Trophoblast cell (in vitro differentiated cells and primary cell): ENCODE data around the gene RAB8A.

Source experiments
- DNase-seq, 2 donors: peaks; one replicate each; pipeline ENCODE4 v3.0.0-alpha.2; 2016
- H2AFZ ChIP-seq: 2 replicates; pipeline ENCODE4 v1.6.1; 2013; ENCODE audit warnings: low read length, moderate library complexity, mild to moderate bottlenecking; ENCODE audit not compliant: insufficient read depth, poor library complexity
- H2AK5ac ChIP-seq: 2 replicates; pipeline ENCODE4 v1.6.1; 2013; ENCODE audit warnings: mild to moderate bottlenecking, low read length
- H2BK120ac ChIP-seq: 2 replicates; pipeline ENCODE4 v1.6.1; 2013; ENCODE audit warnings: low read length, mild to moderate bottlenecking, moderate library complexity; ENCODE audit not compliant: insufficient read depth, poor library complexity
- H2BK12ac ChIP-seq: 2 replicates; pipeline ENCODE4 v1.6.1; 2013; ENCODE audit warnings: mild to moderate bottlenecking, low read length, moderate library complexity
- H2BK5ac ChIP-seq: 2 replicates; pipeline ENCODE4 v1.6.1; 2013; ENCODE audit warnings: low read length, low read depth, moderate library complexity, mild to moderate bottlenecking; ENCODE audit not compliant: poor library complexity
- H3K14ac ChIP-seq: 2 replicates; pipeline ENCODE4 v1.6.1; 2013; ENCODE audit warnings: mild to moderate bottlenecking, low read length
- H3K18ac ChIP-seq: 2 replicates; pipeline ENCODE4 v1.6.1; 2013; ENCODE audit warnings: mild to moderate bottlenecking, low read length
- H3K23ac ChIP-seq: 2 replicates; pipeline ENCODE4 v1.6.1; 2013; ENCODE audit warnings: low read length
- H3K27ac ChIP-seq: 2 replicates; pipeline ENCODE4 v1.5.1; 2013; ENCODE audit warnings: low read depth, mild to moderate bottlenecking, inconsistent platforms, low read length, moderate library complexity
- H3K27me3 ChIP-seq: 2 replicates; pipeline ENCODE4 v1.6.1; 2013; ENCODE audit warnings: inconsistent platforms, mild to moderate bottlenecking, low read length, moderate library complexity; ENCODE audit not compliant: insufficient read depth
- H3K36me3 ChIP-seq, 2 experiments: 1 replicate in 1 of 2; 2 replicates in 1 of 2; pipeline ENCODE4 v1.6.1; 2013; ENCODE audit warnings: low read length in 2 of 2, mild to moderate bottlenecking in 2 of 2, moderate library complexity in 1 of 2; ENCODE audit not compliant: insufficient read depth in 2 of 2, control insufficient read depth in 1 of 2
- H3K4ac ChIP-seq: 2 replicates; pipeline ENCODE4 v1.6.1; 2013; ENCODE audit warnings: low read depth, mild to moderate bottlenecking, low read length, moderate library complexity
- H3K4me1 ChIP-seq, 2 experiments: 1 replicate in 1 of 2; 2 replicates in 1 of 2; pipeline ENCODE4 v1.6.1; 2013; ENCODE audit warnings: low read length in 2 of 2, mild to moderate bottlenecking in 2 of 2, moderate library complexity in 1 of 2; ENCODE audit not compliant: insufficient read depth in 2 of 2, control insufficient read depth in 1 of 2
- H3K4me2 ChIP-seq: 2 replicates; pipeline ENCODE4 v1.6.1; 2013; ENCODE audit warnings: inconsistent platforms, mild to moderate bottlenecking, low read length, moderate library complexity
- H3K4me3 ChIP-seq: 2 replicates; pipeline ENCODE4 v1.5.1; 2013; ENCODE audit warnings: mild to moderate bottlenecking, low read depth, low read length, inconsistent platforms
- H3K79me1 ChIP-seq: one replicate; pipeline ENCODE4 v1.6.1; 2013; ENCODE audit warnings: low read length
- H3K79me2 ChIP-seq: 2 replicates; pipeline ENCODE4 v1.6.1; 2013; ENCODE audit warnings: low read length, mild to moderate bottlenecking; ENCODE audit not compliant: control insufficient read depth, insufficient read depth, poor library complexity
- H3K9ac ChIP-seq: 2 replicates; pipeline ENCODE4 v1.6.1; 2013; ENCODE audit warnings: mild to moderate bottlenecking, low read length
- H3K9me3 ChIP-seq: 2 replicates; pipeline ENCODE4 v1.6.1; 2013; ENCODE audit warnings: low read depth, mild to moderate bottlenecking, control low read depth, inconsistent platforms, low read length; ENCODE audit not compliant: insufficient read depth
- H4K12ac ChIP-seq: 2 replicates; pipeline ENCODE4 v1.6.1; 2013; ENCODE audit warnings: low read depth, mild to moderate bottlenecking, low read length, moderate library complexity
- H4K8ac ChIP-seq: 2 replicates; pipeline ENCODE4 v1.6.1; 2013; ENCODE audit warnings: low read depth, mild to moderate bottlenecking, low read length, moderate library complexity
- H4K91ac ChIP-seq: one replicate; pipeline ENCODE4 v1.6.1; 2013; ENCODE audit warnings: low read depth, mild to moderate bottlenecking, low read length, moderate library complexity
- WGBS: extraction: QIAGEN DNeasy Blood & Tissue Kit; methylation state at CpG from one replicate; pipeline ENCODE4 v1.1.7; 2013; ENCODE audit warnings: missing lambda C conversion rate; ENCODE audit not compliant: insufficient read length, insufficient coverage; ENCODE audit errors: extremely low coverage; 5-methylcytosine and 5-hydroxymethylcytosine counted together

RAB8A gene

DNA sequence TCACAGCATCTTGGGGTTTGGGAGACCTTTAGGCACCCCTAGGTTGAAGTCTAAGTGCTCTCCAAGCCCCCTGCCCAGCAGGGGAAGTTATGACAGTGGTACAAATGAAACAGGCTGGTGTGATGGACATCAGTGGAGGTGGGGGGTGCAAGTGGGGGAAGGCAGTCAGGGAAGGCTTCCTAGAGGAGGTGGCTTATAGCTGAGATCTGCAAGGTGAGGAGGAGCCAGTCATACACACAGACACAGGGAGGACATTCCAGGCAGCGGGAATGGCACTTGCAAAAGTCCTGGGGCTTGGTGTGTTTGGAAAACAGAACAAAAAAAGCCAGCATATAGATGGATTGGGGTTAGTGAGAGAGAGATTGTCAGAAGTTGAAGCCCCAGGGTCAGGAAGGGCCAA is 43.4 kb downstream of the RAB8A start:
- Histone ChIP-seq H3K79me2 (no peaks in the 10 kb centered on the region), H3K4me3 (no peak overlapping the region), H2BK5ac (no peak overlapping the region), H3K4ac (no peak overlapping the region), H3K27ac (no peak overlapping the region), H3K14ac (no peak overlapping the region), H2AFZ (no peak overlapping the region), H3K27me3 (no peaks in the 10 kb centered on the region), H3K4me1 (no peaks in the 10 kb centered on the region), H3K4me2 (no peak overlapping the region), H4K12ac (no peak overlapping the region), H2BK120ac (no peak overlapping the region), H4K8ac (no peak overlapping the region), H3K23ac (no peak overlapping the region), H3K9ac (no peak overlapping the region), H3K9me3 (peaks cover 2% of the 10 kb centered on the region), H3K36me3 (no peaks in the 10 kb centered on the region), H4K91ac (no peak overlapping the region), H2AK5ac (no peak overlapping the region), H3K79me1 (no peaks in the 10 kb centered on the region), H3K18ac (no peak overlapping the region), H2BK12ac (no peak overlapping the region)
- no peak for DNase-seq
- WGBS: no CpG with 5 or more reads among the region's 1 CpG

DNA sequence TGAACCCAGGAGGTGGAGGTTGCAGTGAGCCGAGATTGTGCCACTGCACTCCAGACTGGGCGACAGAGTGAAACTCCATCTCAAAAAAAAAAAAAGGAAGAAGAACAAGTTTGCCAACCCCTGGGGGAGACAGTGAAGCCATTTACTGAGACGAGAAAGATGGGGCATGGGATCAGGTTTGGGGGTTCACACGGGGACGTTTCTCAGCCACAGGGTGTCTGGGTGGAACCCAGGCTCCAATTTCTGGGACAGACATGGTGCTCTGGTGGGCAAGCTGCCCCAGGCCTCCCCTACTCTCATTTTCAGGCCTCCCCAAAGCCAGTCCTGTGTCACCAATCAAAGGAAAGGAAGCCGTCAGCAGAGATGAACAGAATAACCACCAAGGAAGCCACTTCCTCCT is 45.2 kb downstream of the RAB8A start:
- Histone ChIP-seq H3K9ac (no peak overlapping the region), H3K27me3 (no peaks in the 10 kb centered on the region), H2AK5ac (no peak overlapping the region), H3K27ac (no peak overlapping the region), H3K18ac (no peak overlapping the region), H3K14ac (no peak overlapping the region), H4K12ac (no peak overlapping the region), H3K4me2 (no peak overlapping the region), H3K79me1 (no peaks in the 10 kb centered on the region), H2BK5ac (no peak overlapping the region), H3K9me3 (peaks cover 2% of the 10 kb centered on the region), H2BK120ac (no peak overlapping the region), H3K4ac (no peak overlapping the region), H3K36me3 (no peaks in the 10 kb centered on the region), H2BK12ac (no peak overlapping the region), H4K91ac (no peak overlapping the region), H3K79me2 (no peaks in the 10 kb centered on the region), H4K8ac (no peak overlapping the region), H3K4me1 (no peaks in the 10 kb centered on the region), H3K23ac (no peak overlapping the region), H3K4me3 (no peak overlapping the region), H2AFZ (no peak overlapping the region)
- no peak for DNase-seq
- WGBS: no CpG with 5 or more reads among the region's 6 CpGs

DNA sequence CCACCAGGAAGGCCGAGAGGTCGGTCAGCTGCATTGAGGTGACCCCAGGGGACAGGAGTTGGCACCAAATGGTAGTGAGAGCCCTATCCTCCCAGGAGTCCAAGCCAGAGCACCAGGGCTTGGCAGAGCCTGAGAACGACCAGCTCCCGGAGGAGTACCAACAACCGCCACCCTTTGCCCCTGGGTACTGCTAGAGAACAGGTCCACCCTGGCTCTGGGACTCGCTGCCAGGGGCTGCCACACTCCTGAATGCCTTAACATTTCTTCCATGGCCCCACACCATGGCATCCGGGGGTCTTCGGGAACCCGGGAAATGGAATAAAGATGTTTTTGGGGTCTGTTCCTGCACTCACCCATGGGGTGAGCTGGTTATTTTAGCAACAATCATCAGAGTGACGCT is 45.9 kb downstream of the RAB8A start:
- no peak overlapping the region for H2BK5ac ChIP-seq
- H3K23ac ChIP-seq: no peak overlapping the region
- no peak overlapping the region for H2BK120ac ChIP-seq
- H3K79me1 ChIP-seq: no peaks in the 10 kb centered on the region
- H3K4me2 ChIP-seq: no peak overlapping the region
- H3K36me3 ChIP-seq: no peaks in the 10 kb centered on the region
- no peak overlapping the region for H3K18ac ChIP-seq
- no peak overlapping the region for H3K14ac ChIP-seq
- no peak overlapping the region for H3K27ac ChIP-seq
- no peak overlapping the region for H2BK12ac ChIP-seq
- H3K9me3 ChIP-seq: peaks cover 2% of the 10 kb centered on the region
- no CpG with 5 or more reads among the region's 10 CpGs for WGBS
- no peak overlapping the region for H2AFZ ChIP-seq
- no peak overlapping the region for H3K9ac ChIP-seq
- no peak overlapping the region for H4K12ac ChIP-seq
- H3K27me3 ChIP-seq: no peaks in the 10 kb centered on the region
- no peak overlapping the region for H4K91ac ChIP-seq
- H4K8ac ChIP-seq: no peak overlapping the region
- no peak overlapping the region for H3K4me3 ChIP-seq
- H3K4me1 ChIP-seq: no peaks in the 10 kb centered on the region
- no peak overlapping the region for H3K4ac ChIP-seq
- H2AK5ac ChIP-seq: no peak overlapping the region
- no peak for DNase-seq
- H3K79me2 ChIP-seq: no peaks in the 10 kb centered on the region

DNA sequence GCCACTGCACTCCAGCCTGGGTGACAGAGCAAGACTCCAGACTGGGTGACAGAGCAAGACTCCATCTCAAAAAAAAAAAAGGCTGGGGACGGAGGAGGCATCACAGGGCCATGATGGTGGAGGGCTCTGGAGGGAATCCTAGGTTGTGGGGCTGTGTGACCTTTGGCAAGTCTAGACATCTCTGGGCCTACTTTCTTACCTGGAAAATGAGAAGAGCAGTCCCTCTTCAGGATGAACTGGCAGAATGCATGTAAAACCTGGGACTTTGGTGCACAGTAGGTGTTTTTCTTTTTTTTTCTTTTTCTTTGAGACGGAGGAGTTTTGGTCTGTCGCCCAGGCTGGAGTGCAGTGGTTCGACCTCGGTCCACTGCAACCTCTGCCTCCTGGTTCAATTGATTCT is 48.0 kb downstream of the RAB8A start:
- no peak overlapping the region for H3K27ac ChIP-seq
- H3K4me2 ChIP-seq: no peak overlapping the region
- H2BK5ac ChIP-seq: no peak overlapping the region
- no peak overlapping the region for H2BK12ac ChIP-seq
- H3K4me3 ChIP-seq: no peak overlapping the region
- H3K79me1 ChIP-seq: no peaks in the 10 kb centered on the region
- no peak for DNase-seq
- no CpG with 5 or more reads among the region's 5 CpGs for WGBS
- H3K36me3 ChIP-seq: no peaks in the 10 kb centered on the region
- no peak overlapping the region for H2BK120ac ChIP-seq
- no peaks in the 10 kb centered on the region for H3K79me2 ChIP-seq
- H3K9ac ChIP-seq: no peak overlapping the region
- H4K91ac ChIP-seq: no peak overlapping the region
- no peak overlapping the region for H4K12ac ChIP-seq
- H3K18ac ChIP-seq: no peak overlapping the region
- H4K8ac ChIP-seq: no peak overlapping the region
- H3K4ac ChIP-seq: no peak overlapping the region
- H3K9me3 ChIP-seq: no peaks in the 10 kb centered on the region
- H3K14ac ChIP-seq: no peak overlapping the region
- H2AK5ac ChIP-seq: no peak overlapping the region
- H2AFZ ChIP-seq: no peak overlapping the region
- H3K4me1 ChIP-seq: no peaks in the 10 kb centered on the region
- no peaks in the 10 kb centered on the region for H3K27me3 ChIP-seq
- no peak overlapping the region for H3K23ac ChIP-seq
